ENCODE measurements around the gene MBL2.

MBL2 gene

DNA sequence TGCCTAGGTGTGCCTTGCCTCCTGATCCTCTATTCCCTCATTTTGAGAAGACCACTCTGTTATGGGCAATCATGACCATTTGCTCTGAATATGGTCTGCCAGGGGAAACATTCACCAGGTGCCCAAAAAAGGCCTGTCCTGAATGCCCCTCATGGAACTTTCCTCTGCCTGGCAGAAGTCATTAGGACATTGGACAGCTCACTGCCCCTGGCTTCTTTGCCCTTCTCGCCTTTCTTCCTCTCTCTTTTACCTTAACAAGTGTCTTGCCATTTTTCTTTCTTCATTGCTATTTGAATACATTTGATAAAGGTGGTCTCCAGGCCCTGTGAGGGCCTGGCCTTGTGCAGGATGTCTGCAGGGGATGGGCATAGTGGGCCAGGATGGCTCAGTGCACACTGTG, 20.3 kb downstream of the MBL2 start:
- no peak for TF ChIP-seq CTCF (IDR thresholded peaks at IDR 0.05; ENCODE audit: low read depth, low read length, missing control alignments)
- H3K36me3 ChIP-seq (replicated peaks), result no peaks in the 10 kb centered on the region
- no peak overlapping the region for H3K27ac ChIP-seq
- no peaks in the 10 kb centered on the region for H3K27me3 ChIP-seq (replicated peaks)
- no peak overlapping the region for H3K4me3 ChIP-seq (ENCODE audit: low read depth, low read length)
- in situ Hi-C loops (cut with HindIII; ENCODE audit: low pct_ligation_motif_present, low sequenced_read_pairs), result no loop called here
- no peak for DNase-seq

GRCh38 chr10:52751337-52751736, 21.2 kb downstream of the MBL2 start:
- in situ Hi-C loops (cut with HindIII; ENCODE audit: low pct_ligation_motif_present, low sequenced_read_pairs), result no loop called here
- H3K27me3 ChIP-seq (replicated peaks), result no peaks in the 10 kb centered on the region
- TF ChIP-seq CTCF (IDR thresholded peaks at IDR 0.05; ENCODE audit: low read depth, low read length, missing control alignments), result no peak
- no peak for DNase-seq
- H3K36me3 ChIP-seq (replicated peaks), result no peaks in the 10 kb centered on the region
- H3K27ac ChIP-seq, result no peak overlapping the region
- H3K4me3 ChIP-seq (ENCODE audit: low read depth, low read length), result no peak overlapping the region

DNA sequence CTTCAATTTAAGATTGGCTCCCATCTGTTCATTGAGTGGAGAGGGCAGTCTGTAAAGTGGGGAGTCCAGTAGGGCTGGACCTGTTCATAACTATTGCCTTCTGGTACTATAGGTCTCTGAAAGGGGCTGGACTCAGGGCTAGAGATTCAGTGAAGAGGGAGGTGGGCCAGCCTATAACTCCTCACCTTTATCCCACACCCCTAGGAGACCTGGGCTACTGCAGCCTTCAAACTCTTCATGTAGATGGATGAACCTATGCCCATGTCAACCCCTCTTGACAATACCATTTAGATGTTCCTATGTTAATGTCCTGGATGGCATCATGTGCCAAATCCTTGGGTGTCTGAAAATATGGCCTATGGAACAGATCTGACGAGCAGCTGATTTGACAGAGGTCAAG, 22.0 kb downstream of the MBL2 start:
- no peaks in the 10 kb centered on the region for H3K27me3 ChIP-seq (replicated peaks)
- no peak overlapping the region for H3K4me3 ChIP-seq (ENCODE audit: low read depth, low read length)
- H3K36me3 ChIP-seq (replicated peaks), result no peaks in the 10 kb centered on the region
- no peak for DNase-seq
- no peak overlapping the region for H3K27ac ChIP-seq
- in situ Hi-C loops (cut with HindIII; ENCODE audit: low pct_ligation_motif_present, low sequenced_read_pairs), result no loop called here
- no peak for TF ChIP-seq CTCF (IDR thresholded peaks at IDR 0.05; ENCODE audit: low read depth, low read length, missing control alignments)

DNA sequence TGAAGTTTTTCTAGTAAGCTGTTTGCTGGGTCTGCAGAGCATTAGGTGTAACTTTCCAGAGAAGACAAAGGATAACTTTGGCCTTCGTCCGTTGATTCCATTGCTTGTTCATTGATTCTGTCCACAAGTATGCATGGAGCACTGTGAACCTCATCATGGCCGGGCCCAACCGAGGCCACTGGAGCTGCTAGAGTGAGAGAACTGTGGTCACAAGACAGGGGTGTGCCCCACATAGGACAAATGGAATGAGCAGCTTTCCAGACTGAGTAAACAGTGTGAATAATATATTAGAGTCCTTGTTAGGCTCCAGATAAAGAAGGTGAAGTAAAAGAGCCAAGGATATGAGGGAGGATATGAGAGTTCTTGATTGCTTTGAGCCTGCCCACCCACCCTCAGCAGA, 24.9 kb downstream of the MBL2 start:
- DNase-seq, result no peak
- Histone ChIP-seq H3K27me3 (replicated peaks) (no peaks in the 10 kb centered on the region), H3K27ac (no peak overlapping the region), H3K4me3 (ENCODE audit: low read depth, low read length) (no peak overlapping the region), H3K36me3 (replicated peaks) (no peaks in the 10 kb centered on the region)
- no peak for TF ChIP-seq CTCF (IDR thresholded peaks at IDR 0.05; ENCODE audit: low read depth, low read length, missing control alignments)
- in situ Hi-C loops (cut with HindIII; ENCODE audit: low pct_ligation_motif_present, low sequenced_read_pairs), result no loop called here

DNA sequence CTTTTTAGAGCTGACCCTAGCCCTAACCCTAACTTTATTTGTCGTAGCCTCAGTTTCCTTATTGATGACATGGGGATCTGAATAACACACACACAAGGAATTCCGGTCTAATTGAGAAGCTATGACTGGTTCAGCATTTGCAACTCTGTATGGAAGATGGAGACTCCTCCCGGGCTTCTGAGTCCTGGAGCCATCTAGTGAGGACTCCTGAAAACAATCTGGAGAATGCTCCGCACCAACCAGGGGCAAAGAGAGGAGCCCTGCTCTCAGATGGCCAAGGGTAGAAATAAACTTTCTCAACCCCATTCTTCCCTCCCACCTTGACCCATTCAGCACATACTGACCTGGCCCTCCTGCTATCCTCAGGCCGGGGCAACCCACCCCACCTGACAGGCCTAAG, 26.4 kb downstream of the MBL2 start:
- H3K27ac ChIP-seq, result no peak overlapping the region
- H3K27me3 ChIP-seq (replicated peaks), result no peaks in the 10 kb centered on the region
- no peaks in the 10 kb centered on the region for H3K36me3 ChIP-seq (replicated peaks)
- in situ Hi-C loops (cut with HindIII; ENCODE audit: low pct_ligation_motif_present, low sequenced_read_pairs), result no loop called here
- no peak for TF ChIP-seq CTCF (IDR thresholded peaks at IDR 0.05; ENCODE audit: low read depth, low read length, missing control alignments)
- no peak for DNase-seq
- H3K4me3 ChIP-seq (ENCODE audit: low read depth, low read length), result no peak overlapping the region

GRCh38 chr10:52744057-52744805, 28.4 kb downstream of the MBL2 start:
- H3K27me3 ChIP-seq (replicated peaks), result no peaks in the 10 kb centered on the region
- H3K36me3 ChIP-seq (replicated peaks), result no peaks in the 10 kb centered on the region
- TF ChIP-seq CTCF (IDR thresholded peaks at IDR 0.05; ENCODE audit: low read depth, low read length, missing control alignments), result no peak
- in situ Hi-C loops (cut with HindIII; ENCODE audit: low pct_ligation_motif_present, low sequenced_read_pairs), result no loop called here
- H3K4me3 ChIP-seq (ENCODE audit: low read depth, low read length), result no peak overlapping the region
- no peak overlapping the region for H3K27ac ChIP-seq
- DNase-seq, result no peak
